ENCODE results near the gene CCM2L.

DNA sequence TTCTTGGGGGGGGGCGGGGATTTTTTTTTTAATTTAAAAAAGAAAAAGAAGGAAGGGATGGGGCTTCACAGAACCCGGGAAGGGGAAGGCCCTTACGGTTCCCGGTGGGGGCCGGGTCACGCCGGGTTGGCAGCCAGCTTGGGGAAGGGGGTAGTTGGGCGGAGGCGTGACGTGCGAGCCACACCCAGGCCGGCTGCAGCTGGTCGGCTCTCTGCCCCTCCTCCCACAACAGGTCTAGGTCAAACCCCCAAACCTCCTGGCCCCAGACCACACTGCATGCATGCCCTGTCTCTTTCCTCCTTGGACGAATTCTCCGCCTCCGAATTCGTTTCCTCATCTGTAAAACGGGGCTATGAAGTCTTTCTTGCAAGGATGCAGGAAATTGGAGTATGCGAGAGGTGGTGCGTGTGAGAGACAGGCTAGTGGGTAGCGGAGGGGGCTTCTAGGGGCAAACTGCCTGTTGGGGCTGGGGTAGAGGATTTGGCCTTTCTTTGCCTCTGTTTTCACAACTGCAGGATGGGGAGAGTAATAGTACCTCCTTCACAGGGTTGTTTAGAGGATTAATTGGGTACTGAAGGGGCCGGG lies 42.6 kb downstream of the CCM2L start:
- TF ChIP-seq CTCF (IDR thresholded peaks at IDR 0.05) (no peak), EZH2 (IDR thresholded peaks at IDR 0.05) (no peak)
